ENCODE results near the gene POP4. TPM values are rescaled to one million over a fixed set of nuclear protein-coding genes. Genes with fewer than 3 reads are reported as not detected.

The POP4 gene
- total and polyA plus RNA-seq, 2 of the 13 experiments (the other 11 are each of a cell fraction or from before 2014, with no cell fraction given), result 32.2 to 84.0 TPM

GRCh38 chr19:29615891-29616425 is 9.9 kb downstream of the POP4 start:
- Histone ChIP-seq H3K79me2 (ENCODE audit: insufficient read depth, low read length) (no peaks in the 10 kb centered on the region), H3K4me2 (ENCODE audit: low read depth, low read length) (no peak overlapping the region), H3K27me3 (ENCODE audit: control insufficient read depth in 1 of 2, insufficient read depth in 2 of 2, low read length in 2 of 2) (peaks cover 0 to 3% of the 10 kb centered on the region in 2 experiments; a peak in 2 of 5 replicates), H3K36me3 (replicated peaks in 1 of 2; ENCODE audit: control insufficient read depth in 1 of 2, insufficient read depth in 2 of 2, low read length in 2 of 2) (peaks cover 20 to 40% of the 10 kb centered on the region in 2 experiments), H2AFZ (ENCODE audit: low read length) (no peak overlapping the region), H3K9ac (ENCODE audit: insufficient read depth, low read depth, low read length) (no peak overlapping the region), H3K4me3 (replicated peaks in 1 of 3; ENCODE audit: insufficient read depth in 1 of 3, low read depth in 2 of 3, low read length in 3 of 3) (no peak overlapping the region), H3K4me1 (ENCODE audit: insufficient read depth, low read length) (peaks cover 12% of the 10 kb centered on the region; the same call in 1 of the 2 replicates), H3K27ac (ENCODE audit: extremely low read length, insufficient read depth, low read length) (no peak overlapping the region), H4K20me1 (ENCODE audit: insufficient read depth, low read length) (no peaks in the 10 kb centered on the region), H3K9me3 (ENCODE audit: low read length) (no peaks in the 10 kb centered on the region)
- in situ Hi-C loops (cut with HindIII; ENCODE audit: extremely low pct_ligation_motif_present, low pct_unique_long_range_greater_than_20kb), result no loop called here
- ATAC-seq (no peak), DNase-seq (ENCODE audit: low spot score) (no peak), FAIRE-seq (no peak)
- WGBS (ENCODE audit: low lambda C conversion rate), result 100% methylated on average over 3 of the region's 10 CpGs
- intact Hi-C loops (cut with micrococcal nuclease; ENCODE audit: unreplicated experiment), result no loop called here
- TF ChIP-seq NFKBIZ (CRISPR knock-in tag; IDR thresholded peaks at IDR 0.05) (no peak), RBFOX2 (IDR thresholded peaks at IDR 0.05; ENCODE audit: low read depth, low read length) (0 out of 2 replicates have a peak, but pooled peaks have one; percentile 19)
- CTCF ChIA-PET (ENCODE audit: low intra/inter-chr PET ratio, low total read pairs), result no interaction called here
- BruUV-seq (replicated peaks), result no TSS peak
- POLR2A ChIA-PET, result interaction anchor here (1.5 kb wide), 1 partner anchor 10 kb away, joined by 5 read pairs; the partner anchor contains the start of gene POP4

- ATAC-seq (no peak), DNase-seq (ENCODE audit: low spot score) (no peak), FAIRE-seq (no peak)
- H3K4me3 ChIP-seq (replicated peaks in 1 of 3; ENCODE audit: insufficient read depth in 1 of 3, low read depth in 2 of 3, low read length in 3 of 3), result no peak overlapping the region
- no peak overlapping the region for H3K4me2 ChIP-seq (ENCODE audit: low read depth, low read length)
- ChIA-PET CTCF (ENCODE audit: low intra/inter-chr PET ratio, low total read pairs) (no interaction called here), POLR2A (interaction anchor here (1.5 kb wide), 1 partner anchor 10 kb away, joined by 5 read pairs; the partner anchor contains the start of gene POP4)
- no TSS peak for BruUV-seq (replicated peaks)
- H3K9ac ChIP-seq (ENCODE audit: insufficient read depth, low read depth, low read length), result no peak overlapping the region
- H3K79me2 ChIP-seq (ENCODE audit: insufficient read depth, low read length), result no peaks in the 10 kb centered on the region
- no peak overlapping the region for H2AFZ ChIP-seq (ENCODE audit: low read length)
- intact Hi-C loops (cut with micrococcal nuclease; ENCODE audit: unreplicated experiment) (no loop called here), in situ Hi-C loops (cut with HindIII; ENCODE audit: extremely low pct_ligation_motif_present, low pct_unique_long_range_greater_than_20kb) (no loop called here)
- H3K9me3 ChIP-seq (ENCODE audit: low read length), result no peaks in the 10 kb centered on the region
- TF ChIP-seq MIER3 (CRISPR knock-in tag; IDR thresholded peaks at IDR 0.05; ENCODE audit: borderline replicate concordance) (no peak), SIX4 (CRISPR knock-in tag; IDR thresholded peaks at IDR 0.05) (no peak), RBFOX2 (IDR thresholded peaks at IDR 0.05; ENCODE audit: low read depth, low read length) (0 out of 2 replicates have a peak, but pooled peaks have one; percentile 21), YEATS2 (CRISPR knock-in tag; IDR thresholded peaks at IDR 0.05; ENCODE audit: borderline replicate concordance) (no peak), MIER2 (CRISPR knock-in tag; IDR thresholded peaks at IDR 0.05) (no peak), AGO2 (optimal IDR thresholded peaks at IDR 0.05; ENCODE audit: low read depth, low read length) (peak; percentile 56), TERF1 (CRISPR knock-in tag; IDR thresholded peaks at IDR 0.05) (no peak), NR2F1 (CRISPR knock-in tag; IDR thresholded peaks at IDR 0.05) (no peak)
- peaks cover 19 to 34% of the 10 kb centered on the region in 2 experiments for H3K36me3 ChIP-seq (replicated peaks in 1 of 2; ENCODE audit: control insufficient read depth in 1 of 2, insufficient read depth in 2 of 2, low read length in 2 of 2)
- H3K27ac ChIP-seq (ENCODE audit: extremely low read length, insufficient read depth, low read length), result no peak overlapping the region
- H3K4me1 ChIP-seq (ENCODE audit: insufficient read depth, low read length), result peaks cover 12% of the 10 kb centered on the region; the same call in 1 of the 2 replicates
- 97% methylated on average over 4 of the region's 16 CpGs for WGBS (ENCODE audit: low lambda C conversion rate)
- peaks cover 0 to 3% of the 10 kb centered on the region in 2 experiments; a peak in 2 of 5 replicates for H3K27me3 ChIP-seq (ENCODE audit: control insufficient read depth in 1 of 2, insufficient read depth in 2 of 2, low read length in 2 of 2)
- no peaks in the 10 kb centered on the region for H4K20me1 ChIP-seq (ENCODE audit: insufficient read depth, low read length)
These were observed 10.5 kb downstream of the POP4 start for GRCh38 chr19:29616541-29616940.
